GM21619 (cell line): ENCODE results near the gene RIMS4.

Experiments
- ATAC-seq: cut with Tn5 transposase; IDR thresholded peaks from one replicate; pipeline ENCODE4 v1.9.1; 2021; ENCODE audit not compliant: unreplicated experiment

Gene RIMS4

DNA sequence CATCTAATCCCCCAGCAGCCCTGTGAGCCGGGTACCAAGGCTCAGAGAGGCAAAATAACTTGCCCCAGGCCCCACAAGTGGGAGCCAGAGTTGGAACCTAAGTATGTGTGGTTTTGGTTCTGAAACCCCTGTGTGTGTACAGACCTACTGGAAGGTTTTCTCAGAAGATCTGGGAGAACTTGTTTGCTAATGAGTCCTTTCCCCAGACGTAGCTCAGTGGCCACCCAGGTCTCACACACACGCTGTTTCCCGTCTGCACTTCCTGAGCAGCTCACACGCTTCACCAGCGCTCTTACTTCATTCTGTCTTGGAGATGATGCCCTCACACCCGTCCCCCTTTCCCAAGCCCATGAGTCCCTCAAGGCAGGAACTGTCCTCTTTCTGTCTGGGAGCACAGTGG, 87.0 kb downstream of the RIMS4 start:
- no peak for ATAC-seq

DNA sequence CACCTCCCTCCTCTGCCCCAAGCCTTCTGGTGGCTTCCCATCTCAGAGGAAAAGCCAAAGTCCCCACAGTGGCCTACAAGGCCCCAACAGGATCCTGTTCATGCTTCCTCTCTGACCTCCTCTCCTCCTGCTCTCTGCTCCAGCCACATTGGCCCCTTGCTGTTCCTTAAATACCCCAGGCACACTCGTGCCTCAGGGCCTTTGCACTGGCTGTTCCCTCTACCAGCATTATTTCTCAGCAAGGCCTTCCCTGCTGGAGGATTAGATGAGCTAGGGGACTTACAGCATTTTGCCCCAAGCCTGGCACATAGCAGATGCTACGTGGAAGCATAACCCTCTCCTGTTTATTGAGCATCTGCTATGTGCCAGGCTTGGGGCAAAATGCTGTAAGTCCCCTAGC, 87.4 kb downstream of the RIMS4 start:
- no peak for ATAC-seq

DNA sequence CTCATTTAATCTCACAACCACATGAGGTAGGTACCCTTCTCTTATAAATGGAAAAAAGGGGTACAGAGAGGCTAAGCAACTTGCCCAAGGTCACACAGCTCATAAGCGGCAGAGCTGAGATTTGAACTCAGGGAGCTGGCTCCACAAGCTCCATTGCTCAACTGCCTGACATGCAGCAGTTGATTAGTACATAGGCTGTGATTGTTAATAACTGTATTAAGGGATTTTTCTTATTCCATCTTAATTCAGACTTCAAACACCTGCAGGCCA, 88.6 kb downstream of the RIMS4 start:
- no peak for ATAC-seq

DNA sequence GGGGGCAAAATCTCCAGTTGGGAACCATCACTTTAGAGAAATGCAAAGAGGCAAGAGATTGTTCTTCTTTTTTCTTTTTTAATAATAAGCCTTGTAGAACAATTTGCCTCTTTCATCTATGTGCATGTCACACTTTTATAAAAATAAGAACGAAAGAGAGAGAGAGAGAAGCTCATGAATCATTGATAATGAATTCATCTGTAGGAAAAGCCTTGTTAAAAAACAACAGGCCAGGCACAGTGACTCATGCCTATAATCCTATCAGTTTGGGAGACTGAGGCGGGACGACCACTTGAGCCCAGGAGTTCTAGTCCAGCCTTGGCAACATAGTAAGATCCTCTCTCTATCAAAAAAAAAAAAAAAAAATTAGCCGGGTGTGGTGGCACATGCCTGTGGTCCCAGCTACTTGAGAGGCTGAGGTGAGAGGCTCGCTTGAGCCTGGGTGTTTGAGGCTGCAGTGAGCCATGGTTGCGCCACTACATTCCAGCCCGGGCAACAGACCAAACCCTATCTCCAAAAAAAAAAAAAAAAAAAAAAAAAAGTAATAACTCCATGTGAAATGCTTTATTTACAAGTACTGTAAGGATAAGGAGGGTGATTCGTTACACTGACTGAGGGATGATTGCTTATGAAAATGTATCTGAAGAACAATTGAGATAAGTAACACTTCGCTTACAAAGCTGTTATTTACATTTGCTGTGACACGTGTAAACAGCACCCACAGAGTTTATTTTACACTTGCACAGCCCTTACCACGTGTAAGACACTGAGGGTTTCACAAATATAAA, 89.2 kb downstream of the RIMS4 start:
- no peak for ATAC-seq

DNA sequence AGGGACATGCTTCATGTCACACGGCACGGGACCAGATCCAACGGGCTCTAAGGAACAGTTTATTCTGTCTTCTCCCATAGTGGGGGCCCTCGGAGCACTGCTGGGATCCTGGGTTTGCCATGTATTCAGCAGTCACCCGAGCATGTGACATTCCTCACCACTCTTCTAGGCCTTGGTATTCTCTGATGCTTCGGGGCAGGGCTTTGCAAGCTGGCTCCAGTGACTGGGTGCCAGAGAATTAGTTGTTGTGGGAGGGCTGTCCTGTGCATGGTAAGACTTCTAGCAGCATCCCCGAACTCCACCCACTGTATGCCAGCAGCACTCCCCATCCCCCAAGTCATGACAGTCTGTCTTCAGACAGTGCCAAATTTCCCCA, 89.7 kb downstream of the RIMS4 start:
- ATAC-seq, result no peak

DNA sequence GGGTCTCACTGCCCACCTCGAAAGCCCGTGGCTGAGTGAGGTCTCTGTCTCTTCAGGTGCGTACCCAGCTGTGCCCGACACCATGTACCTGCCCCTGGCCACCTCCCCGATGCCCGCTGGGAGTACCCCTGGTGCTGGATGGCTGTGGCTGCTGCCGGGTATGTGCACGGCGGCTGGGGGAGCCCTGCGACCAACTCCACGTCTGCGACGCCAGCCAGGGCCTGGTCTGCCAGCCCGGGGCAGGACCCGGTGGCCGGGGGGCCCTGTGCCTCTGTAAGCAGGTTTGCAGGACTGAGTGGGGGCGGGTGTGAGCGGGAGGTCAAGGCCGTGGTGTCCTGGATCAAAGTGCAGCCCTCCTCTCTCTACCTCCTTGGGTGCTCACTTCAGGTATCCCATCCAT, 90.5 kb downstream of the RIMS4 start:
- no peak for ATAC-seq

DNA sequence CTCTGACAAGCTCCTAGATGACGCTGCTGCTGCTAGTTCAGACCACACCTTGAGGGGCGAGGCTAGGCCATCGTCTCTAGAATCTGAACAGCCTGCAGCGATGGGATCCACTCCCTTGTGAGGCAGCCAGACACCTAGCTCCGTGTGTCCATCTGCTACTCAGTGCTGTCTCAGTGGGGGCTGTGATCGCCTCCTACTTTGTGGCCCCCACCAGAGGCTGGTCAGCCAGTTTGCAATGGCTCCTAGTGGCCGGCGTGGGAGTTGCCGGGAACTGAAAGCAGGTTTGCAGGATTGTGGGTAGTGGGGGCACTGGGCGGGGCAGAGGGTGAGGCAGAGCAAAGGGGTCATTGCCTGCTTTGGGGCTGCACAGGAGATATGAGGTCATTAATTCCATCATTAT, 92.4 kb downstream of the RIMS4 start:
- no peak for ATAC-seq

DNA sequence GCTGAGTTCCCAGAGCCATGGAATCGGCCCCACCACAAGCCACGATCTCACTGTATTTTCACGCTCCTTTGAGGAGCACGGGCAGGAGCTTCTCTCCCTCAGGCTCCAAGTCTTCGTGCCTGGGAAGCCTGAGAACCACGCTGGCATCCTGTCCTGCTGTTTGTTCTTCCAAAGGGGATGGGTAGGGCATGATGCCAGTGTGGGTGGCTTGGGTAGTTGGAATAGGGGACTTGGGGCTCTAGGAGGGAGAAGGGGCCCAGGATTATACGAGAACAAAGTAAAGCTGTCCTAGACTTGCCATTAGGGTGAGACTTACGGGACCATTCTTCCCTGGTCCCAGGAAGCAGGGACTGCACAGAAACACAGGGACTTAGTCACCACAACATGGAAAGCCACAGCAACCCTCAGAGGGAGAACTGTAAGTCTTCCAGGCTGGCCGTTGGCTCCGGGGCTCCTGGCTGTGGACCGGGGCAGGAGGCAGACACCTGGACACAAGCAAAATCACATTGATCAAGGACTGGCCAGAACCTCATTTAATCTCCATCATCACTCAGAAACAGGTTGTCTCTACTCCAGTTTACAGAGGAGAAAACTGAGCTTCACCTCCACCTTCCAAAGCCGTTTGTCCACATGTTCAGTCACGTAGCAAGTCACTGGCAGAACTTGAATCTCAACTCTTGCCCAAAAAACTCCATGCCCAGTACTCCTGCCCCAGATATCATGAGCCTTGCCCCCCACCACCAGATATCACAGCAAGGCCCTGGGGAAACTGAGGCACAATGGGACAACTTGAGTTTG, 93.8 kb downstream of the RIMS4 start:
- no peak for ATAC-seq

DNA sequence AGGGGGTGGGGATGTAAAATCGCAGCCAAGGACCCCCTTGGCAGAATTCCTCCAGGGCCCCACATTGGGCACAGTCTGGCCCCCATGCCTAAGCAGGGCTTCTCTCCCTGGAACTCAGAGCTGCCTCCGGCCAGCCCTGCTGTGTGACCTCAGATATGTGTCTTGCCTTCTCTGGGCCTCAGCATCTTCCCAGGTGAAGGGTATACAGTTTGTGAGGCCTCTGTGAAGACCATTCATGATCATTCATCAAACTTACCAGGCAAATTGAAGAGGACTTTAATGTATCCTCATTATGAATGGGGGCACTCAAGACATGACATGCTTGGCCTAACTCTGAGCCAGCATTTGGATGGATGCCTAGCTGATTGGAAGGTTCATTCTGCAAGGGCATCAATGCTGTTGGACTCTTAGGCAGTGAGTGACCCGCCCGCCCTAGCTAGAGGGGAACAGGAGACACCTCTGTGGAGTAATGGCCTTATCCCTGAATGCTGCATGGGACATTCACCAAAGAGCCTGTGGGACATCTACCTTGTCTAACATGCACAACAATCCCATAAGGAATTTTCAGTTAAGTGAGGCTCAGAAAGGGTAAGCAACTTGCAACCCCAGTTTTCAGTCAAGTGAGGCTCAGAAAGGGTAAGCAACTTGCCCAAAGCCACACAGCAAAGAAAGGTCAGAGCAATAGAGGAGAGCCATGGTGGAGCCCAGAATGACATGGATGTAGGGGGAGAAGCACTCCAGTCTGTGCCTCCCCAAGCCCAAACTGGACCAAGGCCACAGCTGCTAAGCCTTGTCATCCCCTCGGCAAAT, 94.6 kb downstream of the RIMS4 start:
- ATAC-seq, result no peak

DNA sequence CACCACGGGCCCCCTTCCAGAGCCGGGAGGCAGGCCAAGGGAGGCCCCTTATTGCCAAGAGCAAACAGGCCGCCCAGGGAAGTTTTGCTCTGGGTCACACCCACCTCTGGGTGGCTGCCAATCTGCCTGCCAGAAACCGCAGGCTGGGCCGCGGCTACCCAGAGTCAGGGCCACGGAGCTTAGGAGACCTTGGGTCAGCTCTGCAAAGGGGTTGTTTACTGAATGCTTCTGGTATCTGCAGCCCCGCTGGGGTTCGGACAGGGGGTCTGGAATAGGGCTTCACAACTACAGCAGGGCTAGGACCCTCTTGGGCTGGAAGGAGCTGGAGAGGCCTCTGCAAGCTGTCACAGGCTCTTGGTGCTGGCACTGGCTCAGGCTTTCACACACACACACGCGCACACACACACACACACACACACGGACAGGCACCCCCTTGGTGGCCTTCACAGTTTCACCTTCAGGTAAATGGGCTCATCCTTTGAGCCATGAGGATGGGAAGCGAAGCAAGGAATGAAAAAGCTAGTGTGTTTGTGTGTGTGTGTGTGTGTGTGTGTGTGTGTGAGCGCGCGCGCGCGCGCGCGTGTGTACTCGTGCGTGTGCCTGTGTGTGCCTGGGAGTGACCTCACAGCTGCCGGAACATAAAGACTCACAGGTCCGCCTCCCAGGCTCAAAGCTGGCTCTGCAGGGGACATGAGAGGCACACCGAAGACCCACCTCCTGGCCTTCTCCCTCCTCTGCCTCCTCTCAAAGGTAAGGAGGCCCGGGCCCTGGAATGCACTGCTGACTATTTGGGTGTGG, 95.4 kb downstream of the RIMS4 start, which contains the start of gene CCN5:
Gene CCN5, plus strand, starts transcription at position 669 of the 798 bp plus-strand sequence. Its CDS starts 22 bp downstream, at position 691.
- ATAC-seq, result no peak

DNA sequence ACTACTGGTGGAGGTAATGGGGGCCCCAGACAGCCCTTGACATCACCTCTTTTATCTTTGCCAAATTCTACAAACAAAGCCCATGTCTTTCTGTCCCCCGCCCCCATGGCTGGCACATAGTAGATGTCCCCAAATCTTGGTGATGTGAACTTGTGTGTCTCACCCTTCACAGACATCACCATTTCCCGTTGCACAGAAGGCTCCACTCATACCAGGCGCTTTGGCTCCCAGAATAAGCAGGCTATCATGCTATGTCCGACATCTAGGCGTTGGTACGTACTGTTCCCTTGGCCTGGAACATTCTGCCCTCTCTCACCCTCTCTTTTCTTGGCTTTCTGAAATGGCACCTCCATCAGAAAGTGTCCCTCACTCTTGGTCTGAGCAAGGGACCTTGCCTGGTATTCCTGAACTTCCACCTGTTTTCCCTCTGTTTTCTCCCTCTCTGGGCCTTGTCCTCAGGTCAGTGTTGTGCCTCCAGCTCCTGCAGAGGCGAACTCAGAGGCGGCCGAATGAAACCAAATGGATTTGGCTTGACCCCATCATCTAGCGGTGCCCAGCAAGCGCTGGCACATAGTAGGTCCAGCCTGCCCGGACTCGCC, 96.1 kb downstream of the RIMS4 start:
- ATAC-seq, result no peak

DNA sequence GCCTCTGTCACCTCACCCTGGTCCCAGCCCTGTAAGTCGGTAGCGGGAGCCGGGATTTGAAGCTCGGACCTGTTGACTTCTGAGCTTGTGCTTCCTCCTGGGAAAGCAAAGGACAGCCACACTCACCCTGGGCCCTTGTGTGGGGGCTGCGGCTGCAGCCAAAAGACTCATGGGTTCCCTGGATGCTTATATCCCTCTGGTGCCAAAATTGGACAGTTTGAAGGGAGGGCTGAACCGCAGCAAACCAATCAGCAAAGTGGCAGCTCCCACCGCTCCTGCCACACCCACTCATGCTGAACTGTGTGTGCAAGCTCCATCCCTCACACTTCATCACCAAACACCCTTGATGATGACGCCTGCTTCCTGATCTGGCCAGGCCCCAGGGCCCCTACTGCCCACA, 99.1 kb downstream of the RIMS4 start:
- ATAC-seq, result no peak

DNA sequence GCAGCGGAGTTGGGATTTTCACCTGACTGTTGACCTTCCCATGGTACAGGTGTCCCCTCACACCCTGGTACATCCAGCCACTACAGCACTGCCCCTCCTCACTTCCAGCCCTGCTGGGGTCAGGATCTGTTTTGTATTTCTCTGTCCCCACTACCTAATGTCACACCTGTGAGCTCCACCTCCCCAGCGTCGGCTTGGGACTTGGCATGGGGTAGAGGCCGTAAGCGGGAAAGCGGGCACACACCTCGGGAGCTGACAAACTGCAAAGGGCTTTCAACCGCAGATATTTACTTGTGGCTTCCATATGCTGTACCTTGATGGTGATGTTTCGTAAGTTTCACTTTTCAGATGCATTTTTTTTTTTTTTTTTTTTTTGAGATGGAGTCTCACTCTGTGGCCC, 100.5 kb downstream of the RIMS4 start:
- ATAC-seq, result no peak

DNA sequence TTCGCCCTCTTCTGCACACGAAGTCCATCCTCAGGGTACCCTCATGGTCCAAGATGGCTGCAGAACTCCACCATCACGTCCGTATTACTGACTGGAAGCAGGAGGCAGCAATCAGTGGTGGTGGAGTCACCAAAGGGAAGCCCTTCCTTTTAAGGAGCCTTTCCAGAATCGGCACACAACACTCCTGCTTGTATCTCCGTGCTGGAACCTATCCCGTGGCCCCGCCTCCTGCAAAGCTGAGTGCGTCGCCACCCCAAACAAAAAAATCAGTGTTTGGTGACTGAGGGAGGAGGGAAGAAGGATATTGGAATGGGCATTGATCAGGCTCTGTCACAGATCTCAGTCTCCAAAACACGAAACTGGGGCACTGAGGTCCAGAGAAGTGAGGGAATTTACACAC, 101.0 kb downstream of the RIMS4 start:
- no peak for ATAC-seq

DNA sequence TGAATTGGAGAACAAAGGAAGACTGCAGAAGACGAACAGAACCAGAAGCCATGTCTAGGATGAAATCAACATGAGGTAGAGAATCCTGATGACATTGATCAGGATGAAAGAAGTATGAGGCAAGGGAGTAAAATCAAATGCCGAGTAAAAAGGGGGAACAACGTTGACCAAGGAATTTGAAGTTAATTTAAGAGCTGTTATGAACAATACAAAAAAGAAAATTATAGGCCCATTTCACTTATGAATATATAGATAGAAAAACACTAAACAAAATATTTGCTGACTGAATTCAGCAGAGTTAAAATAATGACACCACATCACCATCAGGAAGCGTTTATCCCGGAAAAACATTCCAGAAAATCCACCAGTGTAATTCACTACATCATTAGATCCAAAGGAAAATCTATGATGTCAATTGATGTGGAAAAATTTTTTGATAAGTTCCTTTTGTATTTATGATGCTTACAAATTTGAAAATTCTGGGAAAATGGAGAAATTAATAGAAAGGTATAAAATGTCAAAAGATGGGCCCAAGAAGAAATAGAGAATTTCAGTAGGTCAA, 103.2 kb downstream of the RIMS4 start:
- no peak for ATAC-seq

DNA sequence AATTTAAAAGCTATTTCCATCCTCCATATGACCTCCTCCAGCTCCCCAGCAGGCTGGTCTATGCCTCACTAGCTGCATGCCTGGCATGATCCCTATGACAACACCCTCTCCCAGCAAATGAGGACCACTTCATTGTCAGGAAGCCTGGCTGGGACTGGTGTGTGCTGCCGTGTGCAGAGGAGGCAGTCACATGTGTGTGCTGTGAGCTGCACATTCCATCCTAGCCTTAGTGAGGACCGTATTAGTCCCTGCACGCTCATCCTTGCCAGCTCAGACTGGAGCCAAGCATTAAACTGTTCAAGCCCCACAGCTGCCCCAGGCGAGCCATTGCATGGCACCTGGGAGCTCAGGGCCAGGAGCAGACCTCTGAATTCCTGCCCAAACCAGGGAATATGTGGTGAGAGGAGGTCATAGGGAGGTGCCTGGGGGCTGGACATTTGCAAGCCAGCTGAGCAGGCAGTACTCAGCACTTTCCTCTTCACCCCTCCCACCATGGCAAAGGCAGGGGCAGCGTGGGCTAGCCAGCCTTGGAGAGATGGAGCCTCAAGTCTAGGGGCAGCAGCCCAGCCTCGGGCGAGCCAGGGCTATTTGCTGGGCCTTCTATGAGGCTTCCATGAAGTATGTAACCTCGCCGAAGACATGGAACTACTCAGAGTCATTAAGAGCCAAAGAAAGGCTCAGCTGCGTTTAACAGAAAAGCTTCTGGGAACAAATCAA, 103.9 kb downstream of the RIMS4 start:
- ATAC-seq, result no peak

DNA sequence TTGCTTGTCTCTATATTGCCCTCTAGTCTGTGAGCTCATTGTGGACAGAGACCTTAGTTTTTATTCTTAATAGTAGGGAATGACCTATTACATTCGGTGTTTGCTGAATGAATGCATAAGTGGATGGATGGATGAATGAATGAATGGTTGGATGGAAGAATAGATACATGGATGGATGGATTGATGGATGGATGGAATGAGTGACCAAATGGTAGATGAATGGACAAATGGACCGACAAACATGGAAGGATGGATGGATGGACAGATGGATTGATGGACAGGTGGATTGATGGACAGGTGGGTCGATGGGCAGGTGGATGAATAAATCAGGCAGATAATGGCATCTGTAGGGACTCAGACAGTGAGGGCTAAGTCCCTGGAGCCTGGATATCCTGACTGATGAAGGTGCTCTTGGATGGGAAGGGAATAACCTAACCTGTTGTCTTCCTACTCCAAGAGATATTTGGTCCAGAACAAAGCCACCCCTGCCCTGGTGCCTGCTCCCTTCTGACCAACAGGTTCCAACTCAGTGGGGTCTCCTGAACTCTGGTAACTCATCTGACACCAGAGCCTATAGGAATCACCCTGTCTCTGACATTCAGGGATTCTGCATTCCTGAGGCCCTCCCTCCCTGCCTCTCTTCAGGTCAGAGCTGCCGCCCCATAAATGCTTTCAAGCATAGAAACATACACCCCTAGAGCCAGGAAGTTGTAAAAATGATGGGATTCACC, 104.8 kb downstream of the RIMS4 start:
- no peak for ATAC-seq

DNA sequence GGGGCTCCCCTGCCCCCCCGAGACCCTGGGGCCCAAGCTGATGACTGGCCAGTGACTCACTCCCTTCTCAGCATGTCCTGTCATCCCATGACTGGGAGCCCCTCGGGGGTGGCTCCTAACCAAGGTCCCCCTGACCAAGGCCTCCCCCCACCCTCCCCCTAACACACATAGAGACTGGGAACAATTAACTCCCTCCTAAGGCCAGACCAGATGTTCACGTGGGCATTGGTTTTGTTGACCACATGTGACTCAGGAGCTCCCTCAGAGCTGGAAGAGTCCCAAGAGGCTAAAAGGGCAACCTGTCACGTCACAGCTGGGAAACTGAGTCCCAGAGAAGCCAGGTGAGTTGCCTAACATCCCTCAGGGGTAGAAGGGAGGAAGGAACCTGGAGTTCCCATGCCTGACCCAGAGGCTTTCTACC, 105.8 kb downstream of the RIMS4 start:
- no peak for ATAC-seq

DNA sequence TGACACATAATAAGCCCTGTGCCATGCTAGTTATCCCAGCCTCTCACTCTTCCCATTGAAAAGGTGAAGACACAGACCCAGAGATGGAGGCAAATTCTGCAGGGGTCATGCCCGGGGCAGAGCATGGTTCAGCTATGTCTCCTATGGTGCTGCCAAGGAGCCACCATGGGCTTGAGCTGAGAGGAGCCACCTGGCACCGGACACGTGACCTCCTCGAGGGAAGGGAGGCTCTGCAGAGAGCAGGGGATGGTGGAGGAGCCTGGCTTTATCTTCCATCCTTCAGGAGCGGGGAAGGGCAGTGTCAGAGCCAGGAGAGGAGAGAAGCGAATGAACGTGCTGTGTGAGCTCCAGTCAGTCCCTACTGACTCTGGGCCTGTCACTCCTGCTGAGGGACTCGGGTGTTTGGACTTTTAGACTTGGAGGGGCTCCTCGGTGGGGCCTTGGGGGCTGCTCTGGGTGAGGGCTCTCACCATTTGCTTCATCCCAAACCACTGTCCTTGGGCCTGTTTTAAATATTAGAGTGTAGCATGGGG, 106.3 kb downstream of the RIMS4 start:
- no peak for ATAC-seq
